SK-N-SH (cell line): ENCODE data around the gene SPRED2.

Source experiments
- CTCF ChIP-seq: fragments of 200-600 bp; sonication (generic); IDR thresholded peaks from 2 replicates; pipeline ENCODE4 v1.6.1; 2017; ENCODE audit warnings: antibody characterized with exemption, mild to moderate bottlenecking, moderate library complexity
- EP300 ChIP-seq, 2 experiments: IDR thresholded peaks; 2 replicates each; pipeline versions ENCODE4 v1.4.0 to v1.6.1; 2012; ENCODE audit warnings: borderline replicate concordance in 1 of 2, low read depth in 1 of 2, low read length in 1 of 2
- EZH2phosphoT487 ChIP-seq: fragments of 200-600 bp; sonication (generic); IDR thresholded peaks from 2 replicates; pipeline ENCODE4 v1.6.1; 2017; ENCODE audit warnings: low read depth, mixed run types, mild to moderate bottlenecking, antibody characterized with exemption, moderate library complexity, borderline replicate concordance
- IRF3 ChIP-seq: fragments of 150-350 bp; IDR thresholded peaks from 2 replicates; pipeline ENCODE4 v1.6.1; 2016; ENCODE audit warnings: mild to moderate bottlenecking, low read depth, low read length
- JUND ChIP-seq: IDR thresholded peaks from 2 replicates; pipeline ENCODE4 v1.4.0; 2012
- NRF1 ChIP-seq: IDR thresholded peaks from 2 replicates; pipeline ENCODE4 v1.6.1; 2012; ENCODE audit warnings: low read depth, mild to moderate bottlenecking, low read length
- POLR2AphosphoS5 ChIP-seq: IDR thresholded peaks from 2 replicates; pipeline ENCODE4 v1.6.1; 2012; ENCODE audit warnings: low read depth, low read length
- RAD21 ChIP-seq: IDR thresholded peaks from 2 replicates; pipeline ENCODE4 v1.6.1; 2012; ENCODE audit warnings: mild to moderate bottlenecking, low read length
- SMC3 ChIP-seq: IDR thresholded peaks from 2 replicates; pipeline ENCODE4 v1.6.1; 2012; ENCODE audit warnings: low read depth, low read length, improper control_type of control experiment

DNA sequence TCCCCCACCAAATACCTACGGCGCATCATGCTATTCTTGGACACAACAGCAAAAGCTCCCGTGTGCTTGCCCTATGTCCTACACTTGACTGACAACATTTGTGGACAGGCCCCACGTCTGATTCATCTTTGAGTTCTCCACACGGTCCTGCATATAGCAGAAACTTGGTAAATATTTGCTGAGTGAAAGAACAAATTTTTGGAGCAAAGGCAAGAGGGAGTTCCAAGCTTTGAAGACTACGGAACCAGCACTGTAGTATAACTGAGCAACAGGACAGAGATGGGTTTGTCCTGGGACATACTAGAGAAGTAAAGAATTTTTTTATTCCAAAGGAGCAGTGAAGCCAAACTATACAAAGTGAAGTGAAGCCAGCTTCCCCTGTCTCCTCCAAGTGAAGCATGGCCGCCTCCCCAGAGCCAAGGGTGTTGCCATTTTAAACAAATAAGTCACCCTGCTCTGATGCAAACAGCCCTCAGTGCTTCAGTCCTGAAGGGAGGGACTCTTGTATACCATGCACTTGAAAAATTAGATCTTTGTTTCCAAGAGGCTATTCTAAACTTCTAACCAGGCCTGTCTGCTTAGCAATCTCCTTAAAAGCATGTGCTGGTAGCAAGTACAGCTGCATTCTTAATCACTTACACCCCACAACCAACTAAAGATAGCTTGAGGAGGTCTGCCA is 35.9 kb downstream of the SPRED2 start:
- TF ChIP-seq JUND (no peak), RAD21 (no peak), IRF3 (no peak), EZH2phosphoT487 (no peak), CTCF (no peak), NRF1 (no peak), POLR2AphosphoS5 (no peak), EP300 (IDR thresholded peaks at IDR 0.05; ENCODE audit: borderline replicate concordance in 1 of 2, low read depth in 1 of 2, low read length in 1 of 2) (no peak), SMC3 (no peak)
